ENCODE results near the gene LAMC2. TPM values are rescaled to one million over a fixed set of nuclear protein-coding genes. Genes with fewer than 3 reads are reported as not detected.

LAMC2 gene
- total RNA-seq, 1 donor = 3.3 TPM

DNA sequence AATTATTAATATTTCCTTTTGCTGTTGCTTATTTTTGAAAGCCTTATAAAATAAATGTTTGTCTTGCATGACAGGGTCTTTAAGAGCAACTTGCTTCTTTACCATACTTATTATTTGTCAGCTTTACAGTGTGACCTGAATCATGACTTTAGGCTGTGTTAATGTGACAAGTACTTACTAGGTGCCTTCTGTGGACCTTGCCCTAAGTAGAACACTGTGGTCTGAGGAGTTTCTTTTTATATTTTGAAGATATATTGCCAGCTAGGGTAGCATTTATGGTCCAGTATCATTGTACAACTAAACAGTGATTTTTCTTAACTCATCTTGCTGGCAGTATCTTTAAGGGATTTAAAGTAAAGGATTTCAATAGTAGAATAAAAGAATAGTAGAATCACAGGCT, 45.4 kb upstream of the LAMC2 start:
- peaks cover 10% of the 10 kb centered on the region for H3K4me1 ChIP-seq (ENCODE audit: insufficient read depth, low read length)
- H4K20me1 ChIP-seq (ENCODE audit: insufficient read depth, low read length) = no peaks in the 10 kb centered on the region
- H3K9me3 ChIP-seq (ENCODE audit: low read depth, low read length) = no peaks in the 10 kb centered on the region
- no peak overlapping the region for H3K4me3 ChIP-seq (ENCODE audit: insufficient read depth, low read length)
- peaks cover 86% of the 10 kb centered on the region for H3K36me3 ChIP-seq (ENCODE audit: insufficient read depth, low read length)
- DNase-seq (ENCODE audit: insufficient read length, low spot score, missing footprints) = no peak
- H2AFZ ChIP-seq (ENCODE audit: low read length) = no peak overlapping the region
- peaks cover 4% of the 10 kb centered on the region for H3K79me2 ChIP-seq (ENCODE audit: insufficient read depth, low read length)
- no peak overlapping the region for H3K27ac ChIP-seq (ENCODE audit: low read depth, low read length)
- H3K4me2 ChIP-seq (ENCODE audit: insufficient read depth, low read length) = no peak overlapping the region
- TF ChIP-seq, protein P1, sequence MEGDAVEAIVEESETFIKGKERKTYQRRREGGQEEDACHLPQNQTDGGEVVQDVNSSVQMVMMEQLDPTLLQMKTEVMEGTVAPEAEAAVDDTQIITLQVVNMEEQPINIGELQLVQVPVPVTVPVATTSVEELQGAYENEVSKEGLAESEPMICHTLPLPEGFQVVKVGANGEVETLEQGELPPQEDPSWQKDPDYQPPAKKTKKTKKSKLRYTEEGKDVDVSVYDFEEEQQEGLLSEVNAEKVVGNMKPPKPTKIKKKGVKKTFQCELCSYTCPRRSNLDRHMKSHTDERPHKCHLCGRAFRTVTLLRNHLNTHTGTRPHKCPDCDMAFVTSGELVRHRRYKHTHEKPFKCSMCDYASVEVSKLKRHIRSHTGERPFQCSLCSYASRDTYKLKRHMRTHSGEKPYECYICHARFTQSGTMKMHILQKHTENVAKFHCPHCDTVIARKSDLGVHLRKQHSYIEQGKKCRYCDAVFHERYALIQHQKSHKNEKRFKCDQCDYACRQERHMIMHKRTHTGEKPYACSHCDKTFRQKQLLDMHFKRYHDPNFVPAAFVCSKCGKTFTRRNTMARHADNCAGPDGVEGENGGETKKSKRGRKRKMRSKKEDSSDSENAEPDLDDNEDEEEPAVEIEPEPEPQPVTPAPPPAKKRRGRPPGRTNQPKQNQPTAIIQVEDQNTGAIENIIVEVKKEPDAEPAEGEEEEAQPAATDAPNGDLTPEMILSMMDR (IDR thresholded peaks at IDR 0.05; ENCODE audit: extremely low read depth, low read depth, low read length) = no peak
- H3K27me3 ChIP-seq (ENCODE audit: insufficient read depth, low read length) = no peaks in the 10 kb centered on the region

DNA sequence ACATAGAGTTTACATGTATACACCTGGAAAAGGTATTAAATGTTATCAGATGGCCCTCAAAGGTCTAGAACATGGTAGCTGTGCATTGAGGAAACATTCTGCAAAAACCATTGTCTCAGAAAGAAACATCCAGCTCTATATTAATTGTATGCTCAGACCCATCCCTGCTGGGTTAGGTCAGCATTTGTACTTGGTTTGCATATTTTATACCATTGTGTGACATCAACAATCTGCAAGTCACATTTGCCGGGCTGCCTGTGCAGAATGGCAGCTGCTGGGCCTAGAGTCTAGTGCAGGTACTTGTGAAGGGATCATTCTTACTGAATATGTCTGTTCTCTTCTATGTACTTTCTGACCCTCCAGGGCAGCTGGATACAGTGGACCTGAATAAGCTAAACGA, 43.9 kb upstream of the LAMC2 start:
- H3K79me2 ChIP-seq (ENCODE audit: insufficient read depth, low read length) = no peaks in the 10 kb centered on the region
- H3K27me3 ChIP-seq (ENCODE audit: insufficient read depth, low read length) = no peaks in the 10 kb centered on the region
- no peak overlapping the region for H3K4me2 ChIP-seq (ENCODE audit: insufficient read depth, low read length)
- no peak overlapping the region for H3K4me3 ChIP-seq (ENCODE audit: insufficient read depth, low read length)
- no peaks in the 10 kb centered on the region for H3K9me3 ChIP-seq (ENCODE audit: low read depth, low read length)
- peaks cover 71% of the 10 kb centered on the region for H3K36me3 ChIP-seq (ENCODE audit: insufficient read depth, low read length)
- no peaks in the 10 kb centered on the region for H4K20me1 ChIP-seq (ENCODE audit: insufficient read depth, low read length)
- TF ChIP-seq, protein P1 (IDR thresholded peaks at IDR 0.05; ENCODE audit: extremely low read depth, low read depth, low read length) = no peak
- H3K4me1 ChIP-seq (ENCODE audit: insufficient read depth, low read length) = peaks cover 10% of the 10 kb centered on the region
- no peak overlapping the region for H2AFZ ChIP-seq (ENCODE audit: low read length)
- no peak for DNase-seq (ENCODE audit: insufficient read length, low spot score, missing footprints)
- H3K27ac ChIP-seq (ENCODE audit: low read depth, low read length) = no peak overlapping the region

DNA sequence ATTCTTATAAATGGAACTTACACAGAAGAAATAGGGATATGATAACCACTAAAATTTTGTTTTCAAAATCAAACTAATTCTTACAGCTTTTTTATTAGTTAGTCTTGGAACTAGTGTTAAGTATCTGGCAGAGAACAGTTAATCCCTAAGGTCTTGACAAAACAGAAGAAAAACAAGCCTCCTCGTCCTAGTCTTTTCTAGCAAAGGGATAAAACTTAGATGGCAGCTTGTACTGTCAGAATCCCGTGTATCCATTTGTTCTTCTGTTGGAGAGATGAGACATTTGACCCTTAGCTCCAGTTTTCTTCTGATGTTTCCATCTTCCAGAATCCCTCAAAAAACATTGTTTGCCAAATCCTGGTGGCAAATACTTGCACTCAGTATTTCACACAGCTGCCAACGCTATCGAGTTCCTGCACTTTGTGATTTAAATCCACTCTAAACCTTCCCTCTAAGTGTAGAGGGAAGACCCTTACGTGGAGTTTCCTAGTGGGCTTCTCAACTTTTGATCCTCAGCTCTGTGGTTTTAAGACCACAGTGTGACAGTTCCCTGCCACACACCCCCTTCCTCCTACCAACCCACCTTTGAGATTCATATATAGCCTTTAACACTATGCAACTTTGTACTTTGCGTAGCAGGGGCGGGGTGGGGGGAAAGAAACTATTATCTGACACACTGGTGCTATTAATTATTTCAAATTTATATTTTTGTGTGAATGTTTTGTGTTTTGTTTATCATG, 42.3 kb upstream of the LAMC2 start:
- Histone ChIP-seq H3K4me2 (ENCODE audit: insufficient read depth, low read length) (no peak overlapping the region), H3K4me1 (ENCODE audit: insufficient read depth, low read length) (peaks cover 16% of the 10 kb centered on the region), H3K9me3 (ENCODE audit: low read depth, low read length) (no peaks in the 10 kb centered on the region), H3K27me3 (ENCODE audit: insufficient read depth, low read length) (no peaks in the 10 kb centered on the region), H2AFZ (ENCODE audit: low read length) (no peak overlapping the region), H3K4me3 (ENCODE audit: insufficient read depth, low read length) (no peak overlapping the region), H3K36me3 (ENCODE audit: insufficient read depth, low read length) (peaks cover 56% of the 10 kb centered on the region), H3K27ac (ENCODE audit: low read depth, low read length) (no peak overlapping the region), H3K79me2 (ENCODE audit: insufficient read depth, low read length) (no peaks in the 10 kb centered on the region), H4K20me1 (ENCODE audit: insufficient read depth, low read length) (no peaks in the 10 kb centered on the region)
- no peak for DNase-seq (ENCODE audit: insufficient read length, low spot score, missing footprints)
- TF ChIP-seq, protein P1 (IDR thresholded peaks at IDR 0.05; ENCODE audit: extremely low read depth, low read depth, low read length) = no peak

DNA sequence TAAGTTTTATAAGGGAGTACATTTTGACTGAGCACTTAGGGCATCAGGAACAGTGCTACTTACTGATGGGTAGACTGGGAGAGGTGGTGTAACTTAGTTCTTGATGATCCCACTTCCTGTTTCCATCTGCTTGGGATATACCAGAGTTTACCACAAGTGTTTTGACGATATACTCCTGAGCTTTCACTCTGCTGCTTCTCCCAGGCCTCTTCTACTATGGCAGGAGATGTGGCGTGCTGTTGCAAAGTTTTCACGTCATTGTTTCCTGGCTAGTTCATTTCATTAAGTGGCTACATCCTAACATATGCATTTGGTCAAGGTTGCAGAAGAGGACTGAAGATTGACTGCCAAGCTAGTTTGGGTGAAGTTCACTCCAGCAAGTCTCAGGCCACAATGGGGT, 41.3 kb upstream of the LAMC2 start:
- H4K20me1 ChIP-seq (ENCODE audit: insufficient read depth, low read length) = no peaks in the 10 kb centered on the region
- peaks cover 48% of the 10 kb centered on the region for H3K36me3 ChIP-seq (ENCODE audit: insufficient read depth, low read length)
- H3K4me2 ChIP-seq (ENCODE audit: insufficient read depth, low read length) = no peak overlapping the region
- peaks cover 17% of the 10 kb centered on the region for H3K4me1 ChIP-seq (ENCODE audit: insufficient read depth, low read length)
- no peaks in the 10 kb centered on the region for H3K9me3 ChIP-seq (ENCODE audit: low read depth, low read length)
- no peak overlapping the region for H3K4me3 ChIP-seq (ENCODE audit: insufficient read depth, low read length)
- TF ChIP-seq, protein P1 (IDR thresholded peaks at IDR 0.05; ENCODE audit: extremely low read depth, low read depth, low read length) = no peak
- no peak for DNase-seq (ENCODE audit: insufficient read length, low spot score, missing footprints)
- H2AFZ ChIP-seq (ENCODE audit: low read length) = no peak overlapping the region
- peak overlapping the region; percentile 6 for H3K27ac ChIP-seq (ENCODE audit: low read depth, low read length)
- no peaks in the 10 kb centered on the region for H3K27me3 ChIP-seq (ENCODE audit: insufficient read depth, low read length)
- H3K79me2 ChIP-seq (ENCODE audit: insufficient read depth, low read length) = no peaks in the 10 kb centered on the region

Data from osteoblast (primary cell).